Fibroblast of skin of left biceps (primary cell): ENCODE data around the gene RFNG.
"Not testable (repeated sequence)": the region's sequence is repeated elsewhere in the genome, so short reads cannot be mapped to it uniquely, and the experiment has no call there.

Experiments
- DNase-seq, 2 experiments: peaks; one replicate each; pipeline ENCODE4 v3.0.0-alpha.2; 2013; ENCODE audit warnings: low read depth in 2 of 2

Gene RFNG

DNA sequence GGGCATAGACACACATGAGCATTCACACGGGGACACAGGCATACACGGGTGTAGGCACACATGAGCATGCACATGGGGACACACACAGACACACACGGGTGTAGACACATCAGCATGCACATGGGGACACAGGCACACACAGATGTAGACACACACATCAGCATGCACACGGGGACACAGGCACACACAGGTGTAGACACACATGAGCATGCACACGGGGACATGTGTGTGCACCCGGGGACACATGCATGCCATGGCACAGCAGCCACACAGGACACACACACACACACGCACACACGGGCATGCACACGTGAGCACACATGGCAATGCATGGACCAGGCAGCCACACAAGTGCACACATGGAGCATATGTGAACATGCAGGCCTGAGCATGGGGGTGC is 9.0 kb downstream of the RFNG start:
- no peak for DNase-seq

GRCh38 chr17:82041144-82041814 is 10.3 kb downstream of the RFNG start:
- no peak for DNase-seq

DNA sequence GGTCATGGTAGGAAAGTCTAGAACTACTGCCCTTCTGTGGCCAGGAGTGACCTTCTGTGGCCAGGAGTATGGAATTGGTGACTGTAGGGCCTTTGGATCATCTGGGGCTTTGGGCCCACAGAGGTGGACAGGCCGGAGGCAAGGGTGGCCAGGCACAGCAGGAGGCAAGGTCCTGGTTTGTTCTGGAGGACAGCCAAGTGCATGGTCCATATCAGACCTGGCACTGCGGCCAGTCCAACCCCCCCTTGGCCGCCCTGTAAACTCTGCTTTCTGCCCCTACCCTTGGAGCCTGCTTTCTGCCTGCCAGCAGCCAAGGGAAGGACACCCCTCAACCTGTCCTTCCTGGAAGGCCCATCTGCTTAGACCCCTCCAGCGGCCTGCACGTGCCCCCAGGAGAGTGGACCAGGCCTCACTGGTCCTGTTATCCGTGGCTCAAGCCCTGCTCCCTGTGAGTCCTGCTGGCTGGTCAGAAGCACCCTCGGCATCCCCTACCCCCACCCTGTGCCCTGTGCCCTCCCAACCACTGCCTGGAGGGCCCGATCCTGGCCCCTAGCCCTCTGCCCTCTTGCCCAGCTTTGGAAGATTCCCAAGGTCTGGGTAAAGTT is 11.8 kb downstream of the RFNG start:
- DNase-seq: no peak

GRCh38 chr17:82038796-82039409 is 12.7 kb downstream of the RFNG start:
- DNase-seq: not testable (repeated sequence)

GRCh38 chr17:82037889-82038195 is 13.8 kb downstream of the RFNG start:
- DNase-seq: no peak

- DNase-seq: peak; percentile 78 to 83
Observed at GRCh38 chr17:82037092-82037888, 14.3 kb downstream of the RFNG start, which contains the start of gene DCXR. TSS of gene DCXR (minus strand) at chr17:82037697. CDS start at chr17:82037682, 15 bp downstream.

- DNase-seq: no peak
Observed at GRCh38 chr17:82036634-82037091, 14.9 kb downstream of the RFNG start.

- DNase-seq: no peak
Observed at GRCh38 chr17:82035956-82036633, 15.5 kb downstream of the RFNG start.

- no peak for DNase-seq
Observed at GRCh38 chr17:82035488-82035887, 16.1 kb downstream of the RFNG start.

DNA sequence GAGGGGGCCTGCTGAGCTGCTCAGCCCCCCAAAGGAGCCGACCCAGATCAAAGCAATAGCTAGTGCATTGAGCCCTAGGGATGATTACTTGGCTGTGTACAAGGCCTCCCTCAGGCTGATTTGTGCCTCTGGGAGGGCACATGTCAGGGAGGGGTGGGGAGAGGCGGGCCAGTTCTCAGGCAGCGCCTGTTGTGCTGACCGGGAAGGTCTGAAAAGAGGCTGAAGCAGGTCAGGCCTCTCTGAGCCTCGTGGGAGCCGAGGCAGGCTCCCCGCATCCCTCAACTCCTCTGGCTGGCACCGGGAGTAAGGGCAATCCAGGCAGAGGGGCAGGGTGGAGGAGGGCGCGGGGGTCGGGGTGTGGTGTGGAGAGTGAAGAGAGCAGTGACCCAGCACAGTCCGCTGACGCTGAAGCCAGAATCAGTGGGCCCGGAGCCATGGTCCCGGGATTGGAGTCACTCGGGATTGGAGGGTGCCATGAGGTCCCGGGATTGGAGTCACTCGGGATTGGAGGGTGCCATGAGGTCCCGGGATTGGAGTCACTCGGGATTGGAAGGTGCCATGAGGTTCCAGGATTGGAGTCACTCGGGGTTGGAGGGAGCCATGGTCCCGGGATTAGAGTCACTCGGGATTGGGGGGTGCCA is 17.1 kb downstream of the RFNG start:
- DNase-seq: no peak

DNA sequence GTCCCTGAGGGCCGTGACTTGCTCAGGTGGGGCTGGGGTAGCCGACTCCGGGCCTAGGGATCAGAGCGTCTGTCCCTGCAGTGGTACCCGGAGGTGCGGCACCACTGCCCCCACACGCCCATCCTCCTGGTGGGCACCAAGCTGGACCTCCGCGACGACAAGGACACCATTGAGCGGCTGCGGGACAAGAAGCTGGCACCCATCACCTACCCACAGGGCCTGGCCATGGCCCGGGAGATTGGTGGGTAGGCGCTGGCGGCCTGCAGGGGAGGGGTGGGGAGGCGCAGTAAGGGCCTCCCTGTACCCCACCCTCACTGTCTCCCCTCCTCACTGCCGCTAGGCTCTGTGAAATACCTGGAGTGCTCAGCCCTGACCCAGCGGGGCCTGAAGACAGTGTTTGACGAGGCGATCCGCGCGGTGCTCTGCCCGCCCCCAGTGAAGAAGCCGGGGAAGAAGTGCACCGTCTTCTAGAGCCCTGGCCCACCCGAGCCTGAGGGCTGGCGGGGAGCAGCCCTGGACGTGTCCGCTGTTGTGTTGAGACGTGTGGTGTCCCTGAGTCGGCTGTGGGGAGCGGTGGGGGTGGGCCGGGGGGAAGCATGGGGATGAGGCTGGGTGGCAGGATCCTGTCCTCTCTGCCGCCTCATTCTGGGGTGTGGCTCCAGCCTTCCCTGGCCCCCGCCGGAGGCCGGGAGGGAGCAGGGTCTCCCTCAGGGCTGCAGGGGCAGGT is 18.1 kb downstream of the RFNG start:
- DNase-seq: no peak

DNA sequence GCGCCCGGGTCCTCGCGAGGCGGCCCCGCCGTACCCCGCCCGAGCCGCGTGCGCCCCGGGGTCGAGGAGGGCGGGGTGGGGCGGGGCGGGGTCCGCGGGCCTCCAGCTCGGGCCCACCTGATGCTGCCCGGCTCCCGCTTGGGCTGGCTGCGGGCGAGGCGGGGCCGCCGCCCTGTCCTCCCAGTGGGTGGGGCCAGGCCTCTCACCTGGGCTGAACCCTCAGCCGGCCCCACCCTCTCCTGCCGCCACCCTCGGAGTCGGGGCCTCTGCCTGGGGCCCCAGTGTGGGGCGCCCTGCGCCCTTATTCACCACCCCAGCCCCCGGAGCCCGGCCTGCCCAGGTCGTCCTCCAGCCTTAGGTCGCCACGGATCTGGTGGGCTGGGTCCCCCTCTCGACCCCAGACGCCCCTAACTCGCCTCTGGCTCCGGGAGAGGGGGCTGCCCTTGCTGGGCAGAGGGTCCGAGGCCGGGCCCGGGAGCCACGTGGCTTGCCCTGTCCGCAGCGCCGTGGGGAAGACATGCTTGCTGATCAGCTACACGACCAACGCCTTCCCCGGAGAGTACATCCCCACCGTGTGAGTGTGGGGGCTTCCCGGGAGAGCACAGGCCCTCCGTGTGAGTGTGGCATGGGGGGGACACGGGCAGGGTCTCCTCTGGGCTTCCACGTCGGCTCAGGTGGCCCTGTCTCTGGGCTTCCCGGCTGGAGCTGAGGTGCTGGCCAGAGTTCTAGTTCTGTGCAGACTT is 19.6 kb downstream of the RFNG start:
- DNase-seq: no peak

GRCh38 chr17:82031303-82031884 is 20.2 kb downstream of the RFNG start, which contains the start of gene RAC3:
TSS of gene RAC3 (plus strand) at chr17:82031678. CDS start at chr17:82031762, 84 bp downstream.
- no peak for DNase-seq

DNA sequence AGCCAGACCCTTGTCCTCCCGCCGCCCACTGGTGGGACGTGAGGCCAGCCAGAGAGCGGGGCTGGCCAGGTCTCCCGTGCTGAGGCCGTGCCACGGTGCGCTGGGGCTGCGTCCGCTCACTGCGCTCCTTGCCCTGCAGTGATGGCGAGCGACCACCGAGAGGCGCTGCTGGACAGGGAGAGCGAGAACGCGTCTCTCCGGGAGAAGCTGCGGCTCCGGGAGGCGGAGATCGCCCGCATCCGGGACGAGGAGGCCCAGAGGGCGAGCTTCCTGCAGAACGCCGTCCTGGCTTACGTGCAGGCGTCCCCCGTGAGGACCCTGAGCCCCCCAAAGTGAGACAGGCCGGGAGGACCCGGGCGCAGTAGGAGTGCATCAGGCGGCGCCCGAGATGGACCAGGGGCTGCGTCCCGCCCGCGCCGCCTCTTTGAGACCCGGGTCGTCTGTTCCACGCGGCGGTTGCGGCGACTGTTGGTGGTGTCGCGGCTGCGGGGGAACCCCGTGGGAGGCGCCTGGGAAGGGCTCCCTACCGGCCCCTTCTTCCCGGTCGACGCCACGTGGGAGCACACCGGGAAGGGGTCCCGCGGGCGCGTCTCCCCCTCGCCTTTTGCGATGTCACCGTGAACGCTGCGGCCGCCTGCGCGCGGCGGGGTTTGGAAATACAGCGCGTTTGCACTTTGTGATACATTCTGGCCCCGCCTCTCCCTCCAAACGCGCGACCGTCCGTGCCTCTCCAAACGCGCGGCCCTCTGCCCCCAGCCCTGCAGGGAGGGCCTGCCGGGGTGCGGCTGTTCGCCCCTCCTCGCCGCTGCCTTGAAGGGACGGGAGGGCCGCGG is 20.9 kb downstream of the RFNG start:
- DNase-seq: peak; percentile 30 to 33

- DNase-seq: no peak
Observed at GRCh38 chr17:82029990-82030469, 21.6 kb downstream of the RFNG start.

GRCh38 chr17:82029391-82029790 is 22.2 kb downstream of the RFNG start:
- DNase-seq: no peak

- no peak for DNase-seq
Observed at GRCh38 chr17:82028966-82029365, 22.6 kb downstream of the RFNG start.

DNA sequence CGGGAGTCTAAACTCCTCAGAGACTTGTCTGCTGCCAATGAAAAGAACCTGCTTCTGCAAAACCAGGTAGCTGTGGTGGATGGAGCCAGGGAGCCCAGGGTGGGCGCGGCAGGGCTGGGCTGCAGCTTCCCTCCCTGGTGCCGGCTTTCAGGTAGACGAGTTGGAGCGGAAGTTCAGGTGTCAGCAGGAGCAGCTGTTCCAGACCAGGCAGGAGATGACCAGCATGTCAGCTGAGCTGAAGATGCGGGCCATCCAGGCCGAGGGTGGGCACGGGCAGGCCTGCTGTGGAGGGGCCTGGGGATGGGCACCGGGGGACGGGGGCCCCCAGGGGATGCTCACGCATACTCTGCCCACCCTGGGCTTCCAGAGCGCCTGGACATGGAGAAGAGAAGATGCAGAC is 23.4 kb downstream of the RFNG start:
- DNase-seq: no peak
